GM12864 (cell line): ENCODE measurements around the gene TACC3.

Experiments used
- DNase-seq: peaks from one replicate; pipeline ENCODE4 v3.0.0-alpha.2; 2011; ENCODE audit warnings: low read depth
- H3K4me3 ChIP-seq: 2 replicates; pipeline ENCODE4 v1.5.1; 2011; ENCODE audit warnings: mild to moderate bottlenecking, low read depth, low read length, control low read depth
- TF ChIP-seq, protein P1 (sequence below): IDR thresholded peaks from 2 replicates; pipeline ENCODE4 v1.5.1; 2011; ENCODE audit warnings: low read depth, mild to moderate bottlenecking, moderate library complexity, low read length, control low read depth, inconsistent platforms; ENCODE audit errors: missing control alignments

The TACC3 gene

GRCh38 chr4:1761130-1761689, 39.9 kb downstream of the TACC3 start:
- TF ChIP-seq, protein P1, sequence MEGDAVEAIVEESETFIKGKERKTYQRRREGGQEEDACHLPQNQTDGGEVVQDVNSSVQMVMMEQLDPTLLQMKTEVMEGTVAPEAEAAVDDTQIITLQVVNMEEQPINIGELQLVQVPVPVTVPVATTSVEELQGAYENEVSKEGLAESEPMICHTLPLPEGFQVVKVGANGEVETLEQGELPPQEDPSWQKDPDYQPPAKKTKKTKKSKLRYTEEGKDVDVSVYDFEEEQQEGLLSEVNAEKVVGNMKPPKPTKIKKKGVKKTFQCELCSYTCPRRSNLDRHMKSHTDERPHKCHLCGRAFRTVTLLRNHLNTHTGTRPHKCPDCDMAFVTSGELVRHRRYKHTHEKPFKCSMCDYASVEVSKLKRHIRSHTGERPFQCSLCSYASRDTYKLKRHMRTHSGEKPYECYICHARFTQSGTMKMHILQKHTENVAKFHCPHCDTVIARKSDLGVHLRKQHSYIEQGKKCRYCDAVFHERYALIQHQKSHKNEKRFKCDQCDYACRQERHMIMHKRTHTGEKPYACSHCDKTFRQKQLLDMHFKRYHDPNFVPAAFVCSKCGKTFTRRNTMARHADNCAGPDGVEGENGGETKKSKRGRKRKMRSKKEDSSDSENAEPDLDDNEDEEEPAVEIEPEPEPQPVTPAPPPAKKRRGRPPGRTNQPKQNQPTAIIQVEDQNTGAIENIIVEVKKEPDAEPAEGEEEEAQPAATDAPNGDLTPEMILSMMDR: no peak
- H3K4me3 ChIP-seq: no peak overlapping the region
- DNase-seq: no peak

DNA sequence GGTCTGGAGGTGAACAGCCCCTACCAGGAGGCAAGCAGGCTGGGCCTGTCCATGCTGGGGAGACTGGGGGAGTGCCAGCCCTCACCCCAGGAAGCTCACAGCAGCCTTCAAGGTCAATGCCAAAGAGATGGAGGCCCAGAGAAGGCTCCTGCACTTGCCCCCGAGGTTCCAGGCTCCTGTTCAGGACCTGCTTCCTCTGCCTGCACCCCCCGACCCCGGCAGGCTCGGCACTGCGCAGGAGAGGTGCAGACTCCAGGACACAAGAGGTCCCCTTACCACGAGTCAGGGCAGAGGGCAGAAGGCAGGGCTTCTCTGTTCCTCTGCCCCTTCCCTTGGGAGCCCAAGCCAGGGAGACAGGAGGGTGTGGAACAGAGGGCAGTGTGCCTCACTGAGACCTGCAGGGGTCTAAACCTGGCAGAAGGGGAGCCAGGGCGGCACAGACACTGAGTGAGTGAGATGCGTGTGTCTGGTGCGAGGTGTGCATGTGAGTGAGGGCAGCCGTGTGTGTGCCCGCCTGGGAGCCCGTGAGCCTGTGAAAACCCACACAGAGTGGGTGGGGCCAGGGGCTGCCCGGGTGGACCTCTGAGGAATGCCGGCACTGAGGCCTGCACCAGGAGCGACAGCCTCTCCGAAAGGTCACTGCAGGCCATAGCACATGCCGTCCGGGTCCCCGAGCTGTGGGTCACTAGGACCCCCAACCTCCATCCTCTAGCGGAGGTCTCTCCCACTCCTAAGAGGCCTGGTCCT, 41.1 kb downstream of the TACC3 start:
- no peak for DNase-seq
- H3K4me3 ChIP-seq: no peak overlapping the region
- TF ChIP-seq, protein P1: no peak

DNA sequence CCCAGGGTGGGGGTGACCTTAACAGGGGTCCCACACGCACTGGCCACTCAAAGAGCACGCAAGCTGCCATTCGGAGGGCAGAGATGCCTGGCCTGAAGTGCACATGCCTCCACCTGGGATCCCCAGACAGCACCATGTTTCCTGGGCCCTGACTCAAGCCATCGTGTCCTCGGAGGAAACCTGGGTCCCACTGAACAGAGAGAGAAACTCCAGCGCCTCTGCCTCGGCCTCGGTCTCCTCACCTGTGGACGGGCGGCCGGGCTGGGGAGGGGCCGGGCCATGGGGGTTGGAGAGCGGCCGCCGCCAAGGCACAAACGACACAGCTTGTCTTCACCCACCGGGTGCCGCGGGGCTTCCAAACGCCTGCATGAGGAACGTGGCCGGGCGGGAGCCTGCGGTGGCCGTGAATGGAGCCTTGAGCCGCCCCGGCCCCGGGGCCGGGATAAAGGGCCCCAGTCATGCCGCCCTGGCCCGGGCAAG, 41.8 kb downstream of the TACC3 start:
- DNase-seq: no peak
- no peak overlapping the region for H3K4me3 ChIP-seq
- TF ChIP-seq, protein P1: no peak

DNA sequence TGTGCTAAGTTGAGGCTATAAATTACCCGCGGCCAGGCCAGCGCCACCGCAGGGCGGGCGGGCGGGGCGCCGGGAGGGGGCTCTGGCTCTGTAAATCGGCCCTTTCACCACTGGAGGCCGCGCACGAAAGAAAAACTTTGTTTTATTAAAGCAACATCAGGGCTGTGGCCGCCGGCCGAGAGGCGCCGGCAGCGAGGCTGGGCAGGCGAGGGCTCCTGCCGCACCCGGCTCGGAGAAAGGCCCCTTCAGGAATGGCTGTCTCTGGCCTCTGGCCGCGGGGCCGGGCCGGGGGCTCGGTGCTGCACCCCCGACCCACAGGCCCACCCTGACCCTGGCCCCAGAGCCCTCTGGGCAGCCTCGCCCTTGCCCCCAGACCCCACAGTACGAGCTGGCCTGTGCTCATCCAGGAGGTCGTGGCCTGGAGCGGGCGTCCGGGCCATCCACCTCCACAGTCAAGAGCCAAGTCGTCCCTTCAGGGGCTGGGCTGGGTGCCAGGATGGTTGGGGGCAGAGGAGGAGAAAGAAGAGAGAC, 42.3 kb downstream of the TACC3 start:
- TF ChIP-seq, protein P1: no peak
- no peak overlapping the region for H3K4me3 ChIP-seq
- no peak for DNase-seq

DNA sequence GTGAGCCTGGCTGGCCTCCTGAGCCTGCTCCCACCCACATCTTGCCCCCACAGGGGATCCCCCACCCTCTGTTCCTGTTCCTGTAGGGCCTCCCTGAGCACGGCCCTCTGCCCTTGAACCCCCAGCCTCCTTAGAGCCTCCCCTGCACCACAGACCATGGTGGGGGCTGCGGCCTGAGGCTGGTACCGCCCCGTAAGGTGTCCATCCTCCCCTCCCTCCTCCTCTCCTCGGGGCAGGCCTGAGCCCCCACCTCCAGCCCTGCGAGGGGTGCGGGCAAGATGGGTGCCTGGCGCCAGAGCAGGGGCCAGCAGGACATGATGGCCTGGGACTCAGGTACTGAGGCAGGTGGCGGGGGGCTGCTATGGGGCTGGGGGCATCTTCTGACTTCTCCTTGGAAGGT, 43.3 kb downstream of the TACC3 start:
- TF ChIP-seq, protein P1: no peak
- no peak for DNase-seq
- no peak overlapping the region for H3K4me3 ChIP-seq

- DNase-seq: no peak
These were observed 44.2 kb downstream of the TACC3 start for GRCh38 chr4:1765409-1766072.

More at GRCh38 chr4:1765409-1766072, 44.2 kb downstream of the TACC3 start:
- TF ChIP-seq, protein P1: no peak
- H3K4me3 ChIP-seq: no peak overlapping the region
